GM12872 (cell line): Measurements from ENCODE around the gene LYRM4.

Experiments used
- CTCF ChIP-seq: IDR thresholded peaks from 3 replicates; pipeline ENCODE4 v1.5.1; 2011; ENCODE audit warnings: low read depth, mild to moderate bottlenecking, low read length, moderate library complexity; ENCODE audit not compliant: insufficient read depth

The LYRM4 gene

GRCh38 chr6:5290097-5290496 is 29.3 kb upstream of the LYRM4 start:
- no peak for TF ChIP-seq CTCF

GRCh38 chr6:5287966-5288297 is 27.2 kb upstream of the LYRM4 start:
- no peak for TF ChIP-seq CTCF

GRCh38 chr6:5287205-5287965 is 26.6 kb upstream of the LYRM4 start:
- TF ChIP-seq CTCF: no peak

- no peak for TF ChIP-seq CTCF
Measured at GRCh38 chr6:5286780-5287179, 26.0 kb upstream of the LYRM4 start.

GRCh38 chr6:5285526-5285925 is 24.8 kb upstream of the LYRM4 start:
- no peak for TF ChIP-seq CTCF

- no peak for TF ChIP-seq CTCF
Measured at GRCh38 chr6:5285081-5285480, 24.3 kb upstream of the LYRM4 start.

GRCh38 chr6:5282191-5282623 is 21.5 kb upstream of the LYRM4 start:
- TF ChIP-seq CTCF: no peak
